ENCODE results near the gene TUBA1A.
"Not testable (repeated sequence)": the region's sequence is repeated elsewhere in the genome, so short reads cannot be mapped to it uniquely, and the experiment has no call there.

DNA sequence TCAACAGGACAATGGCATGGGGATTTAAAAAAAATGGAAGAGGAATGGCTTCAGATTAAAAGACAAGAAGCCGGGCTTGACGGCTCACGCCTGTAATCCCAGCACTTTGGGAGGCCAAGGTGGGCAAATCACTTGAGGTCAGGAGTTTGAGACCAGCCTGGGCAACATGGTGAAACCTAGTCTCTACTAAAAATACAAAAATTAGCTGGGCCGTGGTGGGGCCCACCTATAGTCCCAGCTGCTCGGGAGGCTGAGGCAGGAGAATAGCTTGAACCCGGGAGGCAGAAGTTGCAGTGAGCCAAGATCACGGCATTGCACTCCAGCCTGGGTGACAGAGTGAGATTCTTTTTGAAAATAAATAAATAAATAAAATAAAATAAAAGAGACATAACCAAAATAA lies 21.8 kb upstream of the TUBA1A start:
- TF ChIP-seq POLR2A (IDR thresholded peaks at IDR 0.05; ENCODE audit: low read length); GATA1 (IDR thresholded peaks at IDR 0.05; ENCODE audit: low read depth, low read length): not testable (repeated sequence)
